Right ventricle myocardium superior (tissue), 1 donor: Measurements from ENCODE around the gene TULP4. TPM values are rescaled to one million over a fixed set of nuclear protein-coding genes. Genes with fewer than 3 reads are reported as not detected.
A peak's percentile ranks its signal among the peaks of the same experiment; 100 is the strongest.
"Not testable (repeated sequence)": the region's sequence is repeated elsewhere in the genome, so short reads cannot be mapped to it uniquely, and the experiment has no call there.

Experiments
- ATAC-seq: fragments of 200-7000 bp; cut with Tn5 transposase; one replicate; pipeline ENCODE4 v1.9.1; 2020; ENCODE audit warnings: mild to moderate bottlenecking; ENCODE audit not compliant: poor library complexity
- DNase-seq: peaks from one replicate; pipeline ENCODE4 v3.0.0-alpha.2; 2020
- intact Hi-C: fragments of 100-400 bp; cut with DNase I; formaldehyde crosslinking; loops from one replicate; pipeline ENCODE4 v1.11.2; 2022
- total RNA-seq: library from RNA; stranded (reverse); fragmentation: NEBNext Ultra II Directional; extraction: Animal tissue kit (Norgen Biotek cat#: 25700); gene quantifications from one replicate; pipeline ENCODE4 v1.2.1, GENCODE V29; 2021
- donor health status: DM: no; HTN: yes; CAD: no; lungs with severe emphysema.

Gene TULP4
- total RNA-seq, 1 donor from 2014 or later, result 98.2 TPM

DNA sequence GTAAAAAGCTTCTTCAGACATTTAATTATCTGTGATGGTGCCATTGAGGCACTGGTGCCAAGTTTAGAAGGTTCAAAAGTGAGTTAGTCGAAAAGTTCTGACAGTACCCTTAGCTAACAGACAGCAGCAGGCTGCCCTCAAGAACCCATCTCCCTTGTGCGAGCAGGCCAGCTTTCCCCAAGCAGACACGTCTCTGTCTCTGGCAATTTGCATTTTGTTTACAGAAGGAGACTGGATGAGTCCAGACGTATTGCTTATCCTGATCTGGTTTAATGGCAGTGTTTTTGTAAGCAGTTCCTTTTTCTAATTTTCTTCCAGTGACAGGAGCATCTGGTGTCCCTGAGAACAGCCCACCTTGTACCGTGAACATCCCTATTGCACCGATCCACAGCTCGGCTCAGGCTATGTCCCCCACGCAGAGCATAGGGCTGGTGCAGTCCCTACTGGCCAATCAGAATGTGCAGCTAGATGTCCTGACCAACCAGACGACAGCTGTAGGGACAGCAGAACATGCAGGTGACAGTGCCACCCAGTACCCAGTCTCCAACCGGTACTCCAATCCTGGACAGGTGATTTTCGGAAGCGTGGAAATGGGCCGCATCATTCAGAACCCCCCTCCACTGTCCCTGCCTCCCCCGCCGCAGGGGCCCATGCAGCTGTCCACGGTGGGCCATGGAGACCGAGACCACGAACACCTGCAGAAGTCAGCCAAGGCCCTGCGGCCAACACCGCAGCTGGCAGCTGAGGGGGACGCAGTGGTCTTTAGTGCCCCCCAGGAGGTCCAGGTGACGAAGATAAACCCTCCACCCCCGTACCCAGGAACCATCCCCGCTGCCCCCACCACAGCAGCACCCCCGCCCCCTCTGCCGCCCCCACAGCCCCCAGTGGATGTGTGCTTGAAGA is 189.3 kb downstream of the TULP4 start:
- ATAC-seq (no peak), DNase-seq (no peak)
- intact Hi-C loops, result no loop called here

DNA sequence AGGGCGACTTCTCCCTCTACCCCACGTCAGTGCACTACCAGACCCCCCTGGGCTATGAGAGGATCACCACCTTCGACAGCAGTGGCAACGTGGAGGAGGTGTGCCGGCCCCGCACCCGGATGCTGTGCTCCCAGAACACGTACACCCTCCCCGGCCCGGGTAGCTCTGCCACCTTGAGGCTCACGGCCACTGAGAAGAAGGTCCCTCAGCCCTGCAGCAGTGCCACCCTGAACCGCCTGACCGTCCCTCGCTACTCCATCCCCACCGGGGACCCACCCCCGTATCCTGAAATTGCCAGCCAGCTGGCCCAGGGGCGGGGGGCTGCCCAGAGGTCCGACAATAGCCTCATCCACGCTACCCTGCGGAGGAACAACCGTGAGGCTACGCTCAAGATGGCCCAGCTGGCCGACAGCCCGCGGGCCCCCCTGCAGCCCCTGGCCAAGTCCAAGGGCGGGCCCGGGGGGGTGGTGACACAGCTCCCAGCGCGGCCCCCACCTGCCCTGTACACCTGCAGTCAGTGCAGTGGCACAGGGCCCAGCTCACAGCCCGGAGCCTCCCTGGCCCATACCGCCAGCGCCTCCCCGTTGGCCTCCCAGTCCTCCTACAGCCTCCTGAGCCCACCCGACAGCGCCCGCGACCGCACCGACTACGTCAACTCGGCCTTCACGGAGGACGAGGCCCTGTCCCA is 190.1 kb downstream of the TULP4 start:
- intact Hi-C loops, result no loop called here
- DNase-seq (no peak), ATAC-seq (no peak)

DNA sequence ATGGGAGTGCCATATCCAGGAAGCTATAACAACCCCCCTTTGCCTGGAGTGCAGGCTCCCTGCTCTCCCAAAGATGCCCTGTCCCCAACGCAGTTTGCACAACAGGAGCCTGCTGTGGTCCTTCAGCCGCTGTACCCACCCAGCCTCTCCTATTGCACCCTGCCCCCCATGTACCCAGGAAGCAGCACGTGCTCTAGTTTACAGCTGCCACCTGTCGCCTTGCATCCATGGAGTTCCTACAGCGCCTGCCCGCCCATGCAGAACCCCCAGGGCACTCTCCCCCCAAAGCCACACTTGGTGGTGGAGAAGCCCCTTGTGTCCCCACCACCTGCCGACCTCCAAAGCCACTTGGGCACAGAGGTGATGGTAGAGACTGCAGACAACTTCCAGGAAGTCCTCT is 191.0 kb downstream of the TULP4 start:
- DNase-seq (no peak), ATAC-seq (no peak)
- intact Hi-C loops, result no loop called here

DNA sequence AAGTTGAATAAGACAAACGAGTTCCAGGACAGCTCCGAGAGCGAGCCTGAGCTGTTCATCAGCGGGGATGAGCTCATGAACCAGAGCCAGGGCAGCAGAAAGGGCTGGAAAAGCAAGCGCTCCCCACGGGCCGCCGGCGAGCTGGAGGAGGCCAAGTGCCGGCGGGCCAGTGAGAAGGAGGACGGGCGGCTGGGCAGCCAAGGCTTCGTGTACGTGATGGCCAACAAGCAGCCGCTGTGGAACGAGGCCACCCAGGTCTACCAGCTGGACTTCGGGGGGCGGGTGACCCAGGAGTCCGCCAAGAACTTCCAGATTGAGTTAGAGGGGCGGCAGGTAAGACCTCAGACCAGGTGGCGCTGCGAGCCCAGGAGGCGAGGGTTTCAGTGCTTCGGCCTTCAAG is 191.6 kb downstream of the TULP4 start:
- intact Hi-C loops, result no loop called here
- DNase-seq, result no peak
- ATAC-seq, result no peak

DNA sequence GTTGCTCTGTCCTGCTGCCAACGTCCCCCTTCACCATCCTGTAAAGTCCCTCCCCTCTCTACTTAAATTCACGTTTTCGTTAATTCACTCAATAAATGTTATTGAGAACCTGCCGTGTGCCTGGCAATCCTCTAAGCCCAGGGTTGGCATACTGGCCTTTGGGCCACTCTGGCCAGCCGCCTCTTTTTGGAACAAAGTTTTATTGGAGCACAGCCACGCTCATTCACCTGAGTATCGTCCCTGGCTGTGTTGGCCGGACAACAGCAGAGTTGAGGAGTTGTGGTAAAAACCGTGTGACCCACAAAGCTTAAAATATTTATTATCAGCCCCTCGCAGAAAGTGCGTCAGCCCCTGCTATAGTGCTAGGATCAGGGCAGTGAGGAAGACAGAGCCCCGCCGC is 192.9 kb downstream of the TULP4 start:
- DNase-seq, result no peak
- intact Hi-C loops, result no loop called here
- no peak for ATAC-seq

DNA sequence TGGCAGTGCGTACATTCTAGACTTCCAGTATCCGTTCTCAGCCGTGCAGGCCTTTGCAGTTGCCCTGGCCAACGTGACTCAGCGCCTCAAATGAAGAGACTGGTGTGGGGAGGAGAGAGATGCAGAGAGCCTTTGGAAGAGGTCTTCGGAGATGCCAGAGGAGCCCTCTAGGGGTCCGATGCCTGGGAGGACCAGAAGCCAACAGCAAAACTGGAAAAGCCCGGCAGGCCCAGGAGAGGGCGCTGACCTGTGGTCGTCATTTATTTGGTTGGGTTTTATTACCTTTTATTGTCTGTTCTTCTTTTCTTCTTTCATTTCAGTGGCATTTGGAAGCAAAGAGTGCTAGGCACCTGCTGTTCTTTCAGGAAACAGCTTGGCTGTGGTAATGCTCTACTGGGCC is 194.3 kb downstream of the TULP4 start:
- DNase-seq, result no peak
- ATAC-seq, result no peak
- intact Hi-C loops, result no loop called here

DNA sequence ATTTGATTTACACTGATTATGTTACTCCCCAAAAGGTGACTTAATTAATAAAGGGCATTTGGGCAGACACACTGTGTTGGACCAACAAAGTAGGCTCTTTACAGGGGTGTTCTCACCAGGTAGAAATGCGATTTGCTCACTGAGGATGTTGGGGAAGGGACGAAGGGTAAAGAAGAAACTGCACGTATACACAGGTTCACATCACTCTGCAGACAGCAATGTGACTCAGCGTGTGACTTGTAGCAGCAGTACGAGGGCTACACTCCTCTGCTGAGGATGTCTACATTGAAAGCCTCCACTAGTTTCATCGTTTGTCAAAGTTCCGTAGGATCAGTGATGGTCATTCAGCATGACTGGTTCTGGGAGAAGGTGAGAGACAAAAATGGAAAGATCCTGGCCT is 194.9 kb downstream of the TULP4 start:
- intact Hi-C loops, result no loop called here
- no peak for DNase-seq

DNA sequence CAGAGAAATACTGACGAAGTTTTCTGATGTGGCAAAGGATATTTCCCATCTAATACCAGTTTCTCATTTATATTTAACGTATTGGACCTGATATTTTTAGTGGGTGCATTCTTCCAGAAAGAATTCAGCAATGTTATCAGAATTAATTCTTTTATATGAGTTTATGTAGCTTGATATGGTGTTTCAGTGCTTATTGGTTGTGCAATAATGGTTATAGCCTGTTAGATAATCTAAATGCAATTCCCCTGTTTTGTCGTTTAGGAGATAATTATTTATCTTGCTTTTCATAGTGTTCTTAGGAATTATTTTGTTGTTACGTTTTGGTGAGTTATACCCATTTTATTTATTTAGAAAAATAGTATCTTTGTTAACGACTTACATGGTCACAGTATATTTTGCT is 196.2 kb downstream of the TULP4 start:
- no peak for ATAC-seq
- intact Hi-C loops, result no loop called here
- DNase-seq, result no peak

More for the DNA sequence above, 194.9 kb downstream of the TULP4 start:
- ATAC-seq, result no peak

DNA sequence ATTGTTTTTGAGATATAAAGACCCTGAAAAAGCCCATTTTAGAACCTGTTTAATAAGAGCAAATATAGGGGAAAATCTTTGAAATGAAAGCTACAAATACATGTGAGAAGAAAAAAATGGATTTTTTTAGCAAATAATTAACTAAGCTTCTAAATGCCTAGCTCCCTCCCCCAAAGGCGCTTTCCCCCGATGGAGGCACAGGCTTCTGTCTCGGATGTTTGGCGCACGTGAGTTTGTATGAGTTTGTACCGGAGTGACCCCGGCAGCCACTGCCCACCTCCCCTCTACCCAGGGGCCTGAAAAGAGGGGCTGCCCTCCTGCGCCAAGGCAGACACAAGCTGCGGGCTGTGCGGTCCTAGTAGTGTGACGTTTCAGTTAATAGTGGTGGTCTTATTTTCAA is 197.2 kb downstream of the TULP4 start:
- intact Hi-C loops, result no loop called here
- no peak for ATAC-seq
- DNase-seq, result no peak

DNA sequence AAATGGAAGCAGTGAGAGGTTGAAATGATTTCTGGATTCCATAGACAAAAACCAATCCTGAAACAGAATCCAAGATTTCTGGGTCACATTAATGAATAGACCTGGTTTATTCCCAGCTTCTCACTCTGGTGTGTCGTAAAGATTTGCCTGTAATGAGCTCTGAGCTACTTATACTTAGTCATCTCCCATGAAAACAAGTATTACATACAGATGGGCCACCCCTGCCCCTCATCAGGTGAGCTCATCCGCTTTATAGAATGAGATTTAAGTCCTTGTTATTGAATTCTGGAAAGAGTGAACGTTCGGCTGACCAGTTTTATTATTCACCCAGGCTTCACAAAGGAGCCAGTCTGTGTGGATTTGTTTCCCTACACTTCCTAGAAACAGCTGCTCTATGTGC is 200.5 kb downstream of the TULP4 start:
- ATAC-seq, result no peak
- intact Hi-C loops, result no loop called here
- DNase-seq, result no peak

DNA sequence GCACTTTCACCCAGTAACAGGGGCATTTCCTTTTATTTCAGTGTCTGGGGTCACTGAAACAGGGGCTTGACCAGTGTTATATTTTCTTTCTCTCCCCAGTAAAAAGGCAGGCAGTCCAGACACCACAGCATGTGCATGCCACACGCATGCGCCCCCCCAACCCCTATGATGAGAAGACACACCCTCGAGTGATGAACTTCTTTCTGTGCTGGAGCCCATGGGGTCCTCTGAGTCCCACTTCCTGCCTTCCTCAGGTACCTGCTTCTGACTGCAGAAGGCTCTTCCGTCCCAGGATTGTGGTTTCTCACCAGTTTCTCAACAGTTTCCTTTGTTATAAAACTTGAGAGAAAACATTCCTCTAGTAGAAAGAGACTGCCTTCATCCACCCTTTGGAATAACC is 201.9 kb downstream of the TULP4 start:
- intact Hi-C loops, result no loop called here
- ATAC-seq (no peak), DNase-seq (no peak)

DNA sequence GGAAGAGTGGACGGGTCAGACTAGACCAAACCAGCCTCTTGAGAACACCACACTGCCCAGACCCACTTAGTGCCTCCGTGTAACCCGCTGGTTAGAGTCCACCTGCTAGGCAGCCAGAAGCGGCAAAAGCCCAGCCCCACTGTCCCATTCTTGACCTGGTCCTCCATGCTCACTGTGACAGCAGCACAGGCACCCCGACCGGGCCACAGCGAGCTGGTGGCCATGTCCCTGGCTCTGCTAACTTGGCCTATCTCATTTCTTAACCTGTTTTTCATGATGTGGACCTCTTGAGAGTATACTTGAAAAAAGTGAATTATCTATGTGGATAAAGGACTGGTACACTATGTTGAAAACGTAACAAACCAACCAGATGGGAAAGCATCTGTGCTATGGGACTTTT is 202.7 kb downstream of the TULP4 start:
- no peak for DNase-seq
- intact Hi-C loops, result loop anchor here (5.0 kb wide), 1 partner anchor 293 kb away; no protein-coding TSS in a partner anchor
- ATAC-seq, result no peak

DNA sequence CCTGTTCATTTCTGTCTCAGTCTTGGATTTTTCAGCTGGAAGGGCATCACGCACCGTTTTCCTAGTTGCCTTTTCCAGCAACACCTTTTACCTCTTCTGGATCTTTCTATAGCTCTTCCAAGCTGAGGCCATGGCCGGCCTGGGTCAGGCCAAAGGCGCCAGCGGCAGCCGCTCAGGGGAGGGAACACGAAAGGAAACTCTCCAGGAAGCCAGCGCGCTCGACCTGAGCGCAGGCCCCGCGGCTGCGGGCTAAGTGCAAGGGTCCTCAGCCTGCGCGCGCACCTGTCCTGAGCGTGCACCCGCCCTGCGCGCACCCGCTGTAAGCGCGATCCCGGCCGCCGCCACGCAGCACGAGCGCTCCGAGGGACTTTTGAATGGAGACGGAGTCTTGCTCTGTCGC is 203.8 kb downstream of the TULP4 start:
- DNase-seq (no peak), ATAC-seq (no peak)
- intact Hi-C loops, result loop anchor here (5.0 kb wide), 1 partner anchor 294 kb away; no protein-coding TSS in a partner anchor

DNA sequence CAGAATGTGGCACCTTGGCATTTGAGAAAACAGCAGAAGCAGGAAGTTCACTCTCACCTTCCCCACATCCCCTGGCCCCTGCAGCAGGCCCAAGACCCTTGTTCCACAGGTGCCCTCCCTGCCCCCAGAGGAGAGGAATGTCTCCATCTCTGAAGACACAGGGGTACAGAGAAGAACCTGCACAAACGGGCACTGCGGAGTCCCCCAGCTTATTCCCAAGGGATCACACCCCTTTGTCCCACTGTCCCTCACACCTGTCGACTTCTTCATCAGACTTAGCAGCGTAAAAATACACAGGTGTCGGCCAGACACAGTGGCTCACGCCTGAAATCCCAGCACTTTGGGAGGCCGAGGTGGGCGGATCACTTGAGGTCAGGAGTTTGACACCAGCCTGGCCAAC is 204.8 kb downstream of the TULP4 start:
- DNase-seq (no peak), ATAC-seq (no peak)
- intact Hi-C loops, result loop anchor here (5.0 kb wide), 1 partner anchor 295 kb away; no protein-coding TSS in a partner anchor

DNA sequence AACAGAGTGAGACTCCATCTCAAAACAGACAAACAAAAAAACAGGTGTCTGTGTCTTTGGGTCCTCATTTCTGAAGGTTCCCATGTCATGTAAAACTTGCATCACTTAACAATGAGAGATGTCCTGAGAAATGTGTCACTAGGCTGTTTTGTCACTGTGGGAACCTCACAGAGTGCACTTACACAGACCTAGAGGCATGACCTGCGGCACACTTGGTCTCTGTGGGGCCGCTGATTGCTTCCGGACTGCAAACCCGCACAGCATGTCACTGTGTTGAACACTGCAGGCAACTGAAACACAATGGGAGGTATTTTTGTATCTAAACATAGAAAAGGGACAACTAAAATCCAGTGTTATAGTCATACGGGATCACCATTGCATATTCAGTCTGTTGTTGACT is 205.3 kb downstream of the TULP4 start:
- intact Hi-C loops, result loop anchor here (5.0 kb wide), 1 partner anchor 295 kb away; no protein-coding TSS in a partner anchor
- ATAC-seq, result no peak
- no peak for DNase-seq

DNA sequence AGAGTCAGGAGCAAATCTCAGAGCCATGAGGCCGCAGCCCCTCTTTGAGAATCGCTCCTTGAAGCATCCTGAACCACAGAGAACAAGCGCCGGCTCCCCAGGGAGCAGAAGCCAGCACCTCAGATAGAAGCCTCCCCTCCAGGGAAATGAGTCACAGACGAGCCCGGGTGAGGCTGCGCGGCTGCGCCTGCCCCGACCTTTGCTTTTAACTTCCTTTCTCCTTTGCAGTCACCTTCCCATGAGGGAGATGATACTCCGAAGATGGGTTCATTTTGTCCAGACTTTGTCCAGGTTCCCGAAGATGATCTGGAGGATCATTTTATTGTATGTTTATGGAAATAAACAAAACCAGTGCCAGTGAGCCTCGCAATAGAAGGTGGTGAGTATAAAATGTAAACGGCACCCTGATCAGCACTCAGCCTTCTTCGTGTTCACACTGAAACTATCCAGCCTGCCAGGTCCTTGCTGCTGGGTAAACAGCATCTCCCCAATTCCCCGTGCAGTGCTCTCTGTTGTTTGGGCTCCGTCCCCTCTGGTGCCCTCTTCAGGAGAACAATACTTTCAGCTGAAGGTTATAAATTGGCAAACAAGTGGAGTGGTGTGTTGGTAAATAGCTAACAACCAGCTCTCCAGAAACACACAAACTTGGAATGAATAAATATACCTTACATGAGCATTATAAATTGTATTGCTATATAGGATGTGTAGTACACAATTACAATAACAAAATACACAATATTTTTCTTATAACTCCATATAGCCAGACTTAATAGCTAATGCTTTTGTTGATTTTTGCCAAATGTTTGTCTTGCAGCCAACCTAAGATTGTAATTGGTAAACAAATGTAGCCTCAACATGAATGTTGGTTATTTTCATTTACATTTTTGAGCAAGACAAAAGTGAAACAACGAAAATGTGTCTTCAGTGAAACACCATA is 206.2 kb downstream of the TULP4 start:
- peak; percentile 55 for DNase-seq
- intact Hi-C loops, result loop anchor here (5.0 kb wide), 1 partner anchor 296 kb away; no protein-coding TSS in a partner anchor
- peak; percentile 69 for ATAC-seq

DNA sequence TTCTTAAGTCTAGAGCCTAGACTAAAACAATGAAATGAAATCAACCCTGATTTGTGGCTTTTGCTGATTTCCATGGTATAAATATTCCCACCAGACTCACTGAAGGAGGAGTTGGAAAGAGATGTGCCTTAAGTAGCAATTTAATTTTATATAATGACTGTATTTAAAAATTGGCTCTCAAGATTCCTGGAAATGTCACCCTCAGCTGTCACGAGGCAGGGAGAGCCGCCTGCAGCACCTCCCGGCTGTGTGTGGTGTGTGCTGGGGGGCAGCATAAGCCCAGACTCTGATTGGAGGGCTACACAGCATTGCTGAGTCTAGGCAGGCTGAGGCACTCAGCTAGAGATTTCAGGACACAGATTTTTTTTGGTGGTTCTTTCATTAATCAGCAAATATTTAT is 207.0 kb downstream of the TULP4 start:
- DNase-seq, result no peak
- ATAC-seq, result no peak
- intact Hi-C loops, result loop anchor here (5.0 kb wide), 1 partner anchor 297 kb away; no protein-coding TSS in a partner anchor

DNA sequence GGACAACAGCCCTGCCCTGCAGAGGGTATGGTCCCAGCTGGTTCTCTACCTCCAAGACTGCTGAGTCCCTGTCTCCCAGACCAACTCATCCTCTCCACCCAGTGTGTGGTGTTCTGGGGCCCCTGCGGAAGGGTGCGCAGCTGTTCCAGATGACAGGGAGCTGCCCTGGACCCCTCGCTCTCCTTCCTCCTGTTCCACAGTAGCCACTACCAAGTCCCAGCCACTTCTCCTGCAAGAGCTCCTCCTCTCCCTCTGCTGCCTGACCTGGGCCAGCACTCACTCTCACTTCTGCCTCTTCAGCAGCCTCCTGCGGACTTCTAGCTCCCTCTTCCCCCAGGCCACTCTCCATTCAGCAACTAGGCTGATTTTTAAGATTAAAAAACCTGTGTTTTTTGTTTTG is 207.5 kb downstream of the TULP4 start:
- DNase-seq (no peak), ATAC-seq (no peak)
- intact Hi-C loops, result loop anchor here (5.0 kb wide), 1 partner anchor 297 kb away; no protein-coding TSS in a partner anchor

DNA sequence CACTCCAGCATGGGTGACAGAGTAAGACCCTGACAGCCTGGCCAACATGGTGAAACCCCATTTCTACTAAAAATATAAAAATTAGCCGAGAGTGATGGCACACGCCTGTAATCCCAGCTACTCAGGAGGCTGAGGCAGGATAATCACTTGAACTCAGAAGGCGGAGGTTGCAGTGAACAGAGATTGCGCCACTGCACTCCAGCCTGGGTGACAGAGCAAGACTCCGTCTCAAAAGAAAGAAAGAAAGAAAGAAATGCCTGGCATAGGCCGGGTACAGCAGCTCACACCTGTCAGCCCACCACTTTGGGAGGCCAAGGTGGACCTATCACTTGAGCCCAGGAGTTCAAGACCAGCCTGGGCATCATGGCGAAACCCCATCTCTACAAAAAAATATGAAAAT is 208.7 kb downstream of the TULP4 start:
- DNase-seq, ATAC-seq, intact Hi-C loops: not testable (repeated sequence)
